SIG-M5 (cell line): ENCODE results near the gene ZNF710.
"Not testable (repeated sequence)": the region's sequence is repeated elsewhere in the genome, so short reads cannot be mapped to it uniquely, and the experiment has no call there.

Source experiments
- DNase-seq: peaks from one replicate; lab custom pipeline; 2025; lab: John Stamatoyannopoulos, UW

ZNF710 gene

GRCh38 chr15:90001062-90001682 lies at the start of gene ZNF710:
TSS of gene ZNF710 (plus strand) at chr15:90001324. CDS start at chr15:90067138, 65,814 bp downstream.
- DNase-seq = no peak

GRCh38 chr15:89954541-89954940 lies 46.6 kb upstream of the ZNF710 start:
- DNase-seq = no peak

- DNase-seq = not testable (repeated sequence)
Measured at GRCh38 chr15:89955449-89955998, 45.6 kb upstream of the ZNF710 start.

GRCh38 chr15:89958107-89958805 lies 42.9 kb upstream of the ZNF710 start:
- no peak for DNase-seq

GRCh38 chr15:89963301-89964231 lies 37.6 kb upstream of the ZNF710 start:
- DNase-seq = no peak

GRCh38 chr15:89964232-89964954 lies 36.7 kb upstream of the ZNF710 start:
- no peak for DNase-seq

GRCh38 chr15:89967881-89968280 lies 33.2 kb upstream of the ZNF710 start:
- no peak for DNase-seq

- no peak for DNase-seq
Measured at GRCh38 chr15:89971592-89971997, 29.5 kb upstream of the ZNF710 start.

GRCh38 chr15:89972085-89972484 lies 29.0 kb upstream of the ZNF710 start:
- DNase-seq = no peak

- no peak for DNase-seq
Measured at GRCh38 chr15:89975482-89976245, 25.5 kb upstream of the ZNF710 start.

GRCh38 chr15:89976246-89976600 lies 24.9 kb upstream of the ZNF710 start:
- no peak for DNase-seq

GRCh38 chr15:89977836-89978235 lies 23.3 kb upstream of the ZNF710 start:
- not testable (repeated sequence) for DNase-seq

GRCh38 chr15:89978914-89979313 lies 22.2 kb upstream of the ZNF710 start:
- no peak for DNase-seq

- no peak for DNase-seq
Measured at GRCh38 chr15:89980896-89981295, 20.2 kb upstream of the ZNF710 start.

GRCh38 chr15:89982315-89983055 lies 18.6 kb upstream of the ZNF710 start:
- no peak for DNase-seq

- DNase-seq = no peak
Measured at GRCh38 chr15:89984001-89984400, 17.1 kb upstream of the ZNF710 start.

- no peak for DNase-seq
Measured at GRCh38 chr15:89984421-89985010, 16.6 kb upstream of the ZNF710 start.

- no peak for DNase-seq
Measured at GRCh38 chr15:89985111-89985510, 16.0 kb upstream of the ZNF710 start.

GRCh38 chr15:89991312-89991711 lies 9.8 kb upstream of the ZNF710 start:
- DNase-seq = no peak

- peak; percentile 5 for DNase-seq
Measured at GRCh38 chr15:89993349-89993748, 7.8 kb upstream of the ZNF710 start.
